Fibroblast of gingiva (primary cell): ENCODE measurements around the gene IPP.
"Not testable (repeated sequence)": the region's sequence is repeated elsewhere in the genome, so short reads cannot be mapped to it uniquely, and the experiment has no call there.

Experiments used
- DNase-seq: peaks from one replicate; pipeline ENCODE4 v3.0.0-alpha.2; 2011; ENCODE audit warnings: low read depth

IPP gene

GRCh38 chr1:45750298-45751038, at the start of gene IPP:
Gene IPP (minus strand): TSS chr1:45750653. CDS start chr1:45746411, 4,242 bp downstream.
- peak; percentile 97 for DNase-seq

GRCh38 chr1:45796946-45797345, 46.5 kb upstream of the IPP start:
- DNase-seq: no peak

DNA sequence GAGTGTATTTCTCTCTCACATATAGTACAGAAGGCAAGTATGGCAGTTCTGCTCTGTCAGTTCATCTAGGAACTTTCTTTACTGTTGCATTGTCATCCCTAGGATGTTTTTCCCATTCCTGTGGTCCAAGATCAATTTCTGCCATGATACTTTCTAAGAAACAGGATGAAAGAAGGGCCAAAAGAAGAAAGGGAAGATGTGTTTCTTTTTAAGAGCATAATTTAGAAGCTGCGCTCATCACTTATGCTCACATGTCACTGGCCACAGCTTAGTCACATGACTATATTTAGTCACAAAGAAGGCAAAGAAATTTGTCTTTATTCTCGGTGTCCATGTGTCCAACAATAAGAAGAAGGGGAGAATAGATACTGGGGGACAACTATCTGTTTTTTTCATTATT, 45.9 kb upstream of the IPP start:
- DNase-seq: no peak

DNA sequence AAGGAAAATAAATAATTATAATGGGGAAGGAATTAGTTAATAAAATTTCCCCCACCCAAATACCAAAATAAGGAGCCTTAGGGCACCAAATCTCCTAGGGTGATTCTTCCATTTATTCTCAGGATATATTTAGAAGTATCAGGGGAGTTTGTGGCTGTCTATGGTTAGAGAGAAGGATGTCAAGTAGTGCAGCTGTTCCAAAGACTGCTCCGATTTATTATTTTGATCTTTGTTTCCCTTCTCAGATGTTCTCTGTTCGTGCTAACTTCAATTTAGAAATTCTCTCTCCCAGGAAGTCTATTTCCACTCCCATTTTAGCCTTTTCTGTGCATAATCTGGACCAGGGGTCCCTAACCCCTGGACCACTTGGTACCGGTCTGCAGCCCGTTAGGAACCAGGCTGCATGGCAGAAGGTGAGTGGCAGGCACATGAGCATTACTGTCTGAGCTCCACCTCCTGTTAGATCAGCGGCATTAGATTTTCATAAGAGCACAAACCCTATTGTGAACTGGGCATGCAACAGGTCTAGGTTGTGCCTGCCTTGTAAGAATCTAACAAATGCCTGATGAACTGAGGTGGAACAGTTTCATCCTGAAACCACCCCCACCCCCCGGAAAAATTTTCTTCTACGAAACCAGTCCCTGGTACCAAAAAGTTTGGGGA, 43.6 kb upstream of the IPP start:
- no peak for DNase-seq

DNA sequence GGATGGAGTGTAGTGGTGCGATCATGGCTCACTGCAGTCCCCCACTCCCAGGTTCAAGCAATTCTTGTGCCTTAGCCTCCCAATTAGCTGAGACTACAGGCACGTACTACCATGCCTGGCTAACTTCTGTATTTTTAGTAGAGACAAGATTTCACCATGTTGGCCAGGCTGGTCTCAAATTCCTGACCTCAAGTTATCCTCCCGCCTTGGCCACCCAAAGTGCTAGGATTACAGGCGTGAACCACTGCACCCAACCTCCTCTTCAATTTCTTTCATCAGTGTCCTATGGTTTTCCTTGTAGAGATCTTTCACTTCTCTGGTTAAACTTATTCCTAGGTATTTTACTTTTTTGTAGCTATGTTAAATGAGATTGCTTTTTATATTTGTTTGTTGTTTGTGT, 42.3 kb upstream of the IPP start:
- no peak for DNase-seq

- no peak for DNase-seq
Measured at GRCh38 chr1:45789601-45790000, 39.1 kb upstream of the IPP start.

- no peak for DNase-seq
Measured at GRCh38 chr1:45787905-45788304, 37.5 kb upstream of the IPP start.

DNA sequence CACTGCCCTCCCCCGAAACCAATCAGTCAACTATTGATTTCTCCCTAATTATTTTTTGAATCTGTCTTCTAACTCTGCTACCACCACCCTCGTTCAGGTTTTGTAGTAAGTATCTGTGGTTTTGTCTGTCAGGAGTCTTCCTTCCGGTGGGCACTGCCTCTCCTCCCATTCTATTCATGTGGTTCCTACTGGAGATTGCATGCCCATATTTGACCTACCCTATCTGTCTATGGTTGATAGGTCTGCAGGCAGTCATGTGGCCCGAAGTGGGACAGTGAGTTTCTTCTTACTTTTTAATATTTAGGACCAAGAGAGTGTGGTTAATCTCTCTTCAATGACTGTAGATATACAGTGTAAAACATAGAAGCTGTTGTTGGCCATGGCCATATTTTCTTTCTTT, 35.1 kb upstream of the IPP start:
- no peak for DNase-seq

DNA sequence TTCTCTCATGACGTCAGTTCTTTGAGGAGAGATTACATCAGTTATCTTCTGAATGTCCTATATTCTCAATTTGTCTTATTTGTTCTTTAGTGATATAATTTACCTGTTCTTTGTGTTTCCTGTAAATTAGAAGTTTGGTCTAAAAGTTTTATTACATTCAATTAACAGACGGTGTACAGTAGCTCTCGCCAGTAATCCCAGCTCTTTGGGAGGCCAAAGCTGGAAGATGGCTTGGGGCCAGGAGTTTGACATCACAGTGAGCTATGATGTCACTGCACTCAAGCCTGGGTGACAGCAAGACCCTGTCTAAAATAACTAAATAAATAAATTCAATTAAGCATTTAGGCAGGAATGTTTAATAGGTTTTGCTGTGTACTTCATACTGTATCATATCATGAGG, 25.3 kb upstream of the IPP start:
- DNase-seq: no peak

DNA sequence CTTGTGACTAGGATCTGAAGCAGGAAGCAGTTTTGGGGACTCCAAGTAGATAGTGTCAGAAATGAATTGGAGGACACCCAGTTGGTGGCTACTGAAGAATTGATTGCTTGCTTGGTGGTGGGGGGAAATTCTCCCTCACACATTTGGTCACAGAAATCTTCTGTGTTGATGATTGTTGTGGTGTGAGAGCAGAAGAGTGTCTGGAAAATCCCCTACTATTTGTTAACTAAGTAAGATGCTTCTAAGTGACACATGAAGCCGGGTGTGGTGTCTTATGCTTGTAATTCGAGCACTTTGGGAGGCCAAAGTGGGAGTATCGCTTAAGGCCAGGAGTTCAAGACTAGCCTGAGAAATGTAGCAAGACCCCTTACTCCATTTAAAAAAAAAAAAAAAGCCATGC, 22.5 kb upstream of the IPP start:
- DNase-seq: no peak

- peak; percentile 57 for DNase-seq
Measured at GRCh38 chr1:45769261-45769932, 18.9 kb upstream of the IPP start.

DNA sequence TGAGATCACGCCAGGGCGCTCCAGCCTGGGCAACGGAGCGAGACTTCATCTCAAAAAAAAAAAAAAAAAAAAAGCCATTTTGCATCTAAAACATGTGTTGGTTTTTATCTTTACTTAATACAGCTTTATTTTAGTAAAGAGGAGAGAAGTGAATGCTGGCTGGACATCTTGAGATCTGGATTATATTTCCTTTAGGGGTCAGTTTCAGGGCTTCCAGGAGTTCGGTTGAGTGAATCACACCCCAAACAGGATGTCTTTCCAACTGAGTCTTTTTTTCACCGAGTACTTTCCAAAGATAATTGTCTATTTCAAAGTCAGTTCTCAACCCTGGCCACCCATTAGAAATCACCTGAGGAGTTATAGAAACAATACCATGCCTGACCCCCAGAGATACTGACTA, 16.6 kb upstream of the IPP start:
- DNase-seq: peak; percentile 62

GRCh38 chr1:45765999-45766792, 15.7 kb upstream of the IPP start:
- DNase-seq: no peak

- DNase-seq: no peak
Measured at GRCh38 chr1:45762291-45762690, 11.8 kb upstream of the IPP start.

DNA sequence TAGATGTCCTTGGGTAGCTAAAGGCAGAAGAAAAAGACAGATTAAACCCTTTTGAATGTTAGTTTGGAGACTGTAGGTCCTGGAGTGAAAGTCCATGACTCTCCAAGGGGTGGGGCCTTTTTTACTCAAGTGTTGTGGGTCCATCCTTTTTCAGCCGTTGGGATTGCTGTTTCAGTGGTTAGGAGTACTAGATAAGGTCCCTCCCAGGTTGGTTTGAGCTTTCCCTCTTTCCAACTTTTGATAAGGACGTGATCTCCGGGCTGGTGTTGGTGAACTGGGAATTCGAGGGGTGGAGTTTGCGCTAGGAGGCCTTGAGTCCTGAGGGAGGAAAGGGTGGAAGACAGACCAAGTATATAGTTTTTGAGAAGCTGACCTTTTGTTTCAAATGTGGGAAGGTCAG, 5.2 kb upstream of the IPP start:
- no peak for DNase-seq

DNA sequence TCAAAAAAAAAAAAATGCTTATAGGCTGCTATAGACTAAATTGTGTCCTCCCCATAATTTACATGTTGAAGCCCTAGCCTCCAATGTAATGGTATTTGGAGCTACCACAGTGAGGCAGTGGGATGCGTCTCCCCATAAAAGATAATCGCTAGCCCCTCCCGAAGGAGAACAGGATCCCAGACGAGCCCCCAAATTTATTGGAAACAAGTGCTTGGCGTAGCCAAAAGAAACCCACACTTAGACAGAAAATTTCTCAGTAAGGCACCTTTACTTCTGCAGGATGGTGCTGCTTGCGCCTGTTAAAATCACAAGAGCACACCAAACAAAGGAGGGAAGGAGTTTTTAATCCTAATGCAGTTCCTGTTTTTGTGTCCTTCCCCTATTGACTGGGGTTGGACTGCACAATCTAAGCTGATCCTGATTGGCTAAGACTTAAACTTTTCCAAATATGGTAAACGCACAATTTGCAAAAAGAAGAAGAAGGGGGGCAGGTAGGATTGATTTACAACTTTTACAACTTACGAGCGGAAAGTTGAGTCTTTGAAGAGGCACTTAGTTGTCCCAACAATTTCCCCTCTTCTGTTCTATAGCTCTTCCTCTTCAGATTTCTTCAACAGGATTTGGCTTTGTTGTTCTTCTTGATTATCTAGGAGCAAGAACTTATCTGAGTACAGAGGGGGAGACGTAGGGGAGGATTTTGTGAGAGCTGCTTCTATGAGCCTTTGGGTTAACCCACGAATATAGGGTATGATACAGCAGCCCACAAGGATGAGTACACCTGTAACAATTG, 3.0 kb upstream of the IPP start:
- no peak for DNase-seq

DNA sequence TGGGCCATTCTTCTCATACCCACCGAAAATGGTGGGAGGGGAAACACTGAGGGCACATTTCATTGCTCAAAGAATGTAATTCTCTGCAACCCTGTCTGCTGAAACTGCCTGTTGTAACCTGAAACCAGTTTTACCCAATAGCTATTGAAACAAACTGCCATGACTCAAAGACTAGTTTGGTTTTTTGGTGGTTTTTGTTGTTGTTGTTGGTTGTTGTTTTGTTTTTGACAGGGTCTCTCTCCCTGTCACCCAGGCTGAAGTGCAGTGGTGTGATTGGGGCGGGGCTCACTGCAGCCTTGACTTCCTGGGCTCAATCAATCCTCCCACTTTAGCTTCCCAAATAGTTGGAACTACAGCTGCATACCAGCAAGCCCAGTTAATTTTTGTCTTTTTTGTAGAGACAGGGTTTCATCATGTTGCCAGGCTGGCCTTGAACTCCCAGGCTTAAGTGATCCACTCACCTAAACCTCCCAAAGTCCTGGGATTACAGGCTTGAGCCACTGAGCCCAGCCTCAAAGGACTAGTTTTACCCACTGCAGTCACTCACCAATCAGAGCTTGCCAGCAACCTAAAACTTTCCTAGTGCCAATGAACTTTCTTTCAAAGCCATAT, 2.1 kb upstream of the IPP start:
- DNase-seq: peak; percentile 73

DNA sequence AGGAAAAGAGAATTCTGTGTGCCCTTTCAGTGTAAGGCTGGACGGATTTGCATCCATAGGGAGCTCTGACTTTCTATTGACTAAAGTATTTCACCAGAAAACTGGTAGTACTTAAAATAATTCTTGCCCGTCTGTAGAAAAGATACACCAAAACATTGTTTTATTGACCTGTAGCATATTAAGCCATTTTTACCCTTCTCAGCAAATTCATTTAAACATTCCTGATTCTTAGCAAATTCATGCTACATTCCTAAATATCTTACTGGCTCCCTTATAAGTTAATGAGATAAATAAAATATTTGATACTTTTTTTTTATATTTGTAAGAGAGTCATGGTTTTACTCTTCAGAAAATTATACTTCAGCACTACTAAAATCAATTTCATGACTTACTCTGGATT, 1.6 kb upstream of the IPP start:
- no peak for DNase-seq

DNA sequence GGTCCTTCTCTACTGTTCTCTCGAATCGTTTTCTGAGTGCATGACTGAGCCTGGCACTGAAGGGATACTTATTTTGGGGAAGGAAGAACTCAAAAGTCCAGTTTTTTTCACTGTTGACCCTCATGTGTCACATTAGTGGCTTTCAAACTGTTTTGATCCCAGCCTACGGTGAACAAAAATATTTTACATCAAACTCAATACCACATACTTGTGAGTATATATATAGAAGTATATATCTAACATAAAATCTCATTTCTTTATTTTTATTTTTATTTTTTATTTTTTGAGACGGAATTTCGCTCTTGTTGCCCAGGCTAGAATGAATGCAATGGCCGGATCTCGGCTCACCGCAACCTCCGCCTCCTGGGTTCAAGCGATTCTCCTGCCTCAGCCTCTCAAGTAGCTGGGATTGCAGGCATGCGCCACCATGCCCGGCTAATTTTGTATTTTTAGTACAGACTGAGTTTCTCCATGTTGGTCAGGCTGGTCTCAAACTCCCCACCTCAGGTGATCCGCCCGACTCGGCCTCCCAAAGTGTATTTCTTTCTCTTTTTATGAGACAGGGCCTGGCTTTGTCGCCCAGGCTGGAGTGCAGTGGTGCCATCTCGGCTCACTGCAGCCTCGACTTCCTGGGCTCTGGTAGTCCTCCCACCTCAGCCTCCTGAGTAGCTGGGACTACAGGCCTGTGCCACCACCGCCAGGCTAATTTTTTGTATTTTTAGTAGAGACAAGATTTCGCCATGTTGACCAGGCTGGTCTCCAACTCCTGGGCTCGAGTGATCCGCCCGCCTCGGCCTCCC, 786 bp upstream of the IPP start:
- DNase-seq: not testable (repeated sequence)

GRCh38 chr1:45746922-45747321, 3.5 kb downstream of the IPP start:
- DNase-seq: no peak
